Glutamatergic neuron (in vitro differentiated cells): ENCODE results near the gene ART5. TPM values are rescaled to one million over a fixed set of nuclear protein-coding genes. Genes with fewer than 3 reads are reported as not detected.

ENCODE experiments used
- DNase-seq: peaks from one replicate; pipeline ENCODE4 v3.0.0; 2022
- H3K27ac Mint-ChIP-seq: one replicate; pipeline ENCODE4 v1.8.0; 2020; ENCODE audit warnings: mild to moderate bottlenecking, mixed read lengths, inconsistent platforms; ENCODE audit not compliant: unreplicated experiment
- H3K27me3 Mint-ChIP-seq: one replicate; pipeline ENCODE4 v1.8.0; 2020; ENCODE audit warnings: mild to moderate bottlenecking, moderate library complexity, mixed read lengths, inconsistent platforms; ENCODE audit not compliant: unreplicated experiment
- H3K36me3 Mint-ChIP-seq: one replicate; pipeline ENCODE4 v1.8.0; 2020; ENCODE audit warnings: mild to moderate bottlenecking, mixed read lengths, inconsistent platforms; ENCODE audit not compliant: unreplicated experiment
- H3K4me1 Mint-ChIP-seq: one replicate; pipeline ENCODE4 v1.8.0; 2020; ENCODE audit warnings: mild to moderate bottlenecking, low read depth, mixed read lengths, inconsistent platforms; ENCODE audit not compliant: unreplicated experiment
- H3K4me3 Mint-ChIP-seq: one replicate; pipeline ENCODE4 v1.8.0; 2020; ENCODE audit warnings: mild to moderate bottlenecking, mixed read lengths, inconsistent platforms; ENCODE audit not compliant: unreplicated experiment
- H3K9me3 Mint-ChIP-seq: one replicate; pipeline ENCODE4 v1.8.0; 2020; ENCODE audit warnings: mild to moderate bottlenecking, moderate library complexity, mixed read lengths, inconsistent platforms; ENCODE audit not compliant: unreplicated experiment
- total RNA-seq: library from RNA; stranded (reverse); fragmentation: NEBNext Ultra II Directional; extraction: Animal tissue kit (Norgen Biotek cat#: 25700); gene quantifications from one replicate; pipeline ENCODE4 v1.2.1, GENCODE V29; 2021; ENCODE audit not compliant: unreplicated experiment
- TF ChIP-seq, protein P1 (sequence below): fragments of 200-600 bp; sonication (generic); IDR thresholded peaks from one replicate; pipeline ENCODE4 v1.5.0; 2021; ENCODE audit not compliant: partially characterized antibody, unreplicated experiment

ART5 gene
- total RNA-seq, 1 donor from 2014 or later: not detected

DNA sequence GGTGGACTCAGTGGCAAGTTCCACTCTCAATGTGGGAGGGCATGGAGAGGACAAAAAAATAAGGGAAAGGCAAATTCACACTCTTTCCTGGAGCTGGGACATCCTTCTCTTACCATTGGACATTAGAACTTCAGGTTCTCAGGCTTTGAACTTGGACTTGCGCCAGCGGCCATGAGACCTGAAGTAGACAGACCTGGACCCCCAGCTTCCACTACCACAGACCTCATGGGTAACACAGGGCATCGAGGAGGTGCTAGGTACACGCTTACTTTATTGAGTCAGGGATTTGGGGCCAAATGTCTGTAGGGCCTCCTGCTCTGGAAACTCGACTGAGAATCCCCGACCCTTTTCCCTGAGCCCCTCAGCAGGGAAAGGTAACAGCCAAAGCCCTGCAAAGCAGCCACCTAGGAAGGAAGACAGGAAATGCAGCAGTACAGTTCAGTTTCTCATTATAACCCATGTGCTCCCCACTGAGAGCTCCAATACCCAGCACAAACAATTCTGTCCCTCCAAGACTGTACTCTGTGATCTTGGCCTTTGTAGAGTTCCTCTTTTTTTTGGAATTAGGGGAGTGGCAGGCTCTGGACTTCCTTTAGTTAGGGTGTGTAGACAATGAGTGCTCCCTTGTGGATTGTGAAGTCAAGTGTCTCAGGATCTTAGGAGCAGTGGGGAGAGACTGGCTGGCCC, 23.7 kb upstream of the ART5 start:
- Mint-ChIP-seq H3K27me3 (peaks cover 13% of the 10 kb centered on the region), H3K27ac (no peak overlapping the region), H3K4me1 (no peaks in the 10 kb centered on the region), H3K36me3 (peaks cover 5% of the 10 kb centered on the region), H3K4me3 (no peak overlapping the region), H3K9me3 (peaks cover 6% of the 10 kb centered on the region)
- DNase-seq: no peak
- TF ChIP-seq, protein P1, sequence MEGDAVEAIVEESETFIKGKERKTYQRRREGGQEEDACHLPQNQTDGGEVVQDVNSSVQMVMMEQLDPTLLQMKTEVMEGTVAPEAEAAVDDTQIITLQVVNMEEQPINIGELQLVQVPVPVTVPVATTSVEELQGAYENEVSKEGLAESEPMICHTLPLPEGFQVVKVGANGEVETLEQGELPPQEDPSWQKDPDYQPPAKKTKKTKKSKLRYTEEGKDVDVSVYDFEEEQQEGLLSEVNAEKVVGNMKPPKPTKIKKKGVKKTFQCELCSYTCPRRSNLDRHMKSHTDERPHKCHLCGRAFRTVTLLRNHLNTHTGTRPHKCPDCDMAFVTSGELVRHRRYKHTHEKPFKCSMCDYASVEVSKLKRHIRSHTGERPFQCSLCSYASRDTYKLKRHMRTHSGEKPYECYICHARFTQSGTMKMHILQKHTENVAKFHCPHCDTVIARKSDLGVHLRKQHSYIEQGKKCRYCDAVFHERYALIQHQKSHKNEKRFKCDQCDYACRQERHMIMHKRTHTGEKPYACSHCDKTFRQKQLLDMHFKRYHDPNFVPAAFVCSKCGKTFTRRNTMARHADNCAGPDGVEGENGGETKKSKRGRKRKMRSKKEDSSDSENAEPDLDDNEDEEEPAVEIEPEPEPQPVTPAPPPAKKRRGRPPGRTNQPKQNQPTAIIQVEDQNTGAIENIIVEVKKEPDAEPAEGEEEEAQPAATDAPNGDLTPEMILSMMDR: no peak

- Mint-ChIP-seq H3K27me3 (peaks cover 13% of the 10 kb centered on the region), H3K27ac (no peak overlapping the region), H3K36me3 (peaks cover 5% of the 10 kb centered on the region), H3K4me3 (no peak overlapping the region), H3K9me3 (peaks cover 3% of the 10 kb centered on the region), H3K4me1 (no peaks in the 10 kb centered on the region)
- TF ChIP-seq, protein P1: no peak
- no peak for DNase-seq
These were observed 22.3 kb upstream of the ART5 start for GRCh38 chr11:3664032-3664630.

DNA sequence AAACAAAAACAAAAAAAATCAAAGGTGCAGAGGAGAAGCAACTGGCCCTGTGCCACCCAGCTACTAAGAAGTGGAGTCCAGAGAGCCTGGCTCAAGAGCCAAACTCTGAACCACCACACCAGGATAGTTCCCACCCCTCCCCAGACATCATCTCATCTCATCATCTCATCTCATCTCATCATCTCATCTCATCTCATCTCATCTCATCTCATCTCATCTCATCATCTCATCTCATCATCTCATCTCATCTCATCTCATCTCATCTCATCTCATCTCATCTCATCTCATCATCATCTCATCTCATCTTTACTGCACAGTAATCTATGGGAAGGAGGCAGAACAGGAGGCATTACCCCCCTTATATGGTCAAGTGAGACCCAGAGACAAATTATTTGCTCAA, 21.1 kb upstream of the ART5 start:
- Mint-ChIP-seq H3K27me3 (peaks cover 12% of the 10 kb centered on the region), H3K4me3 (no peak overlapping the region), H3K27ac (no peak overlapping the region), H3K9me3 (peaks cover 3% of the 10 kb centered on the region), H3K4me1 (no peaks in the 10 kb centered on the region), H3K36me3 (peaks cover 11% of the 10 kb centered on the region)
- TF ChIP-seq, protein P1: no peak
- DNase-seq: no peak

GRCh38 chr11:3660960-3661359, 19.2 kb upstream of the ART5 start:
- Mint-ChIP-seq H3K27me3 (peaks cover 10% of the 10 kb centered on the region), H3K4me3 (no peak overlapping the region), H3K36me3 (peaks cover 11% of the 10 kb centered on the region), H3K9me3 (peaks cover 3% of the 10 kb centered on the region), H3K27ac (no peak overlapping the region), H3K4me1 (no peaks in the 10 kb centered on the region)
- DNase-seq: no peak
- TF ChIP-seq, protein P1: no peak

GRCh38 chr11:3659595-3660515, 18.1 kb upstream of the ART5 start:
- peaks cover 3% of the 10 kb centered on the region for H3K9me3 Mint-ChIP-seq
- H3K36me3 Mint-ChIP-seq: peaks cover 11% of the 10 kb centered on the region
- peaks cover 9% of the 10 kb centered on the region for H3K27me3 Mint-ChIP-seq
- no peak for DNase-seq
- TF ChIP-seq, protein P1: no peak
- no peaks in the 10 kb centered on the region for H3K4me1 Mint-ChIP-seq
- H3K27ac Mint-ChIP-seq: no peak overlapping the region
- H3K4me3 Mint-ChIP-seq: no peak overlapping the region
